ENCODE measurements around the gene ZNF467. TPM values are rescaled to one million over a fixed set of nuclear protein-coding genes. Genes with fewer than 3 reads are reported as not detected.

Gene ZNF467
- total RNA-seq, 3 donors from 2014 or later, result 2.4 to 19.5 (median 5.1) TPM

DNA sequence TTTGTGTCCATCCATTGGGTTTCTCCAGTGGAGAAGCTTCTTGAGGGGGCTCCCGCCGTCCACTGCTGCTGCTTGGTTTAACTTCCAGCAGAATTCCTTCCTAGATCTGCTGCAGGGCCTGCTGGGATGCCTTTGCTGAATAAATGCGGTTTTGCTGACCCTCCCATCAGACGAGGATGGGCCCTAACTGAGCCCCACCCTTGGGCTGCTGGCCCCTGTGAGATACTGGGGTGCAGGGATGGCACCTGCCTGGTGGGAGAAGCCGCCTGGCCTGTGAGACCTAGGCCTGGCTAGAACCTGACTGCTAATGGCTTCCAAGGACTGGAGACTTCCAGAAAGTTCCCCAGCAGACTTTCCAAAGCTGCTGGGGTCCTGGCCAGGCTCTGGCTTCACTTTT is 43.8 kb downstream of the ZNF467 start:
- intact Hi-C loops (cut with DNase I, micrococcal nuclease), result no loop called here

DNA sequence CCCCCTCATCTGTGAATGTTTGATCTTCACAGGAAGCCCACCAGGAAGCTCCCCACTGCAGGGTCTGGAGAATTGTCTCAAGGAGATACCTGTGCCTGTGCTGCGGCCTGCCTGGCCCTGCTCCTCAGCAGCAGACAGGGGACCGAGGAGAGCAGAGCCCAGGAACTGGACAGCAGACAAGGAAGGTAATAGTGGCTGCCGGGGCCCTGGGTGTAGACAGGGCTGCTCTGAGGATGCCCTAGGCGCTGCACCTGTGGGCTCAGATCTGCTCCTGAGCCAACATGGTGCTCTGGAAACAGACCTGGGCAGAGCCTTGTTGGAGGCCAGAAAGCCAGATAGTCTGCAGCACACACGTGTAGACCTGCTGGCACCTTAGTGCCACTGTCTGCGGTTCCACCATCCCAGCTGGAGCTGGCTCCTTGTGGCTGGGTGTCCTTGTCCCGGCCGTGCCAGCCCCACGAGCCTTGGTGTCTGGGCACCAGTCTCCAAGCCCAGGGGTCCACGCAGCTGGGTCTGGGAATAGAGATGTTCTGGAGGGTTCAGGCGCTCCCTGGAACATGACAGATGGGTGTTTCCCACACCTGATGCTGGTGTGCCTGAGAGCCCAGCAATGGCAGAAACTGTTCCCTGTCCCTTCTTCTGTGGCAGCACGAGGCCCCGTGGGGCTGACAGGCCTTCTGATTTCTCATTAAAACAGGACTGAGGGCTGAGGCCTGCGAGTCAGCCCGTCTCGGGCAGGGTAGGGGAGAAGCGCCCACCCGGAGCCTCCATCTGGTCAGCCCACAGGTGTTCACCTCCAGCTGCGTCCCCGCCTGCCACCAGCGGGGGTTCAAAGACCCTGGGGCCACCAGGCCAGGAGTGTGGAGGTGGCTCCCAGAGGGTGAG is 44.7 kb downstream of the ZNF467 start:
- no peaks in the 10 kb centered on the region for H3K36me3 ChIP-seq (ENCODE audit: low read depth)
- intact Hi-C loops (cut with DNase I, micrococcal nuclease), result no loop called here
- H3K9me3 ChIP-seq, result no peaks in the 10 kb centered on the region
- DNase-seq (no peak), ATAC-seq (no peak)
- TF ChIP-seq CTCF (IDR thresholded peaks at IDR 0.05), result no peak
- no peak overlapping the region for H3K4me3 ChIP-seq
- H3K4me1 ChIP-seq (ENCODE audit: low read depth), result no peaks in the 10 kb centered on the region

More for the DNA sequence above, 43.8 kb downstream of the ZNF467 start:
- no peak overlapping the region for H3K4me3 ChIP-seq
- ATAC-seq (no peak), DNase-seq (no peak)
- H3K9me3 ChIP-seq, result no peaks in the 10 kb centered on the region
- no peaks in the 10 kb centered on the region for H3K4me1 ChIP-seq (ENCODE audit: low read depth)
- no peaks in the 10 kb centered on the region for H3K36me3 ChIP-seq (ENCODE audit: low read depth)
- TF ChIP-seq CTCF (IDR thresholded peaks at IDR 0.05), result no peak

DNA sequence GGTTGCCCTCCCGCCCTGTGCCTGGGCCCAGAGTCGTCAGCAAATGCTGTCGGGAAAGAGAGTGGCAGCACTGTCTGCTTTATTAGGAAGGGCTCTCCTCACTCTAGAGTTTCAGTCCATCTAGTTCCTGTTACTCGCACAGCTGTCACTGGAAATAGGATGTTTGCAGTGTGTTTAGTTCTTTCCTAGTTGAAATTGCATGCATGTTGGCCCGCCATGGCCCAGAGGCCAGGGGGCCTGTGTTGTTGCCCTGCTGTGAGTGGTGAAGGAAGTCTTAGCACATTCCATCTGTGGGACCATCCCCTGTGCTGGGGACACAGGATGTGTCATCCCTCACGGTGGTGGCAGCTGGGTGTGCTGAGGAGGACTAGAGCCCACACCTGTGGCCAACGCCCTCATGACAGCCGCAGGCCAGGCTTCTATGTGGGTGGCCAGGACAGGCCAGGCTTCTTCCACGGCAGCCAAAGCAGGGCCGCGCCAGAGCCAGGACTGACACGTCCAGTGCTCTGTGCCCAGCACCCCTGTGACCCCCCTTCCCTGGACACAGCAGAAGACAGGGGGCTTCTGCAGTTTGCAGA is 45.4 kb downstream of the ZNF467 start:
- no peak for TF ChIP-seq CTCF (IDR thresholded peaks at IDR 0.05)
- DNase-seq, result no peak
- Histone ChIP-seq H3K36me3 (ENCODE audit: low read depth) (no peaks in the 10 kb centered on the region), H3K4me1 (ENCODE audit: low read depth) (no peaks in the 10 kb centered on the region), H3K9me3 (no peaks in the 10 kb centered on the region), H3K4me3 (no peak overlapping the region)
- ATAC-seq, result no peak
- intact Hi-C loops (cut with DNase I, micrococcal nuclease), result no loop called here

- Histone ChIP-seq H3K36me3 (ENCODE audit: low read depth) (no peaks in the 10 kb centered on the region), H3K9me3 (no peaks in the 10 kb centered on the region), H3K4me1 (ENCODE audit: low read depth) (no peaks in the 10 kb centered on the region), H3K4me3 (no peak overlapping the region)
- DNase-seq (no peak), ATAC-seq (no peak)
- no peak for TF ChIP-seq CTCF (IDR thresholded peaks at IDR 0.05)
- intact Hi-C loops (cut with DNase I, micrococcal nuclease), result no loop called here
Observed at GRCh38 chr7:149727053-149727898, 46.1 kb downstream of the ZNF467 start.

DNA sequence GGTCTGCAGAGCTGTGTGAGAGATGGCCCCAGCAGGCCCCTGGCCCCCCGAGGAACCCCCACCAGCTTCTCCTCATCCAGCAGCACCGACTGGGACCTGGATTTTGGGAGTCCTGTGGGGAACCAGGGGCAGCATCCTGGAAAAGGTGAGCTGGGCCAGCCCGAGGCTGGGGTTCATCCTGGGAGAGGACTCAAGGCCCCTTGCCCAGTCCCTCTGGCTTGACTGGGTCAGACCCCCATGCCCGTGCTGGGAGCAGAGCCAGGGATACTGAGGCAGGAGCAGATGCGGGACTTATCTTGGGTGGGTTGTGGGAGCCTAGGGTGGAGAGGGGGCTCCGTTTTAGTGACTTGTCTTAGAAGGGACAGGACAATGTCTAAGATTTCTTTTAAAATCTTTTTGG is 47.5 kb downstream of the ZNF467 start:
- Histone ChIP-seq H3K36me3 (ENCODE audit: low read depth) (no peaks in the 10 kb centered on the region), H3K4me3 (no peak overlapping the region), H3K9me3 (no peaks in the 10 kb centered on the region), H3K4me1 (ENCODE audit: low read depth) (no peaks in the 10 kb centered on the region)
- ATAC-seq (no peak), DNase-seq (no peak)
- intact Hi-C loops (cut with DNase I, micrococcal nuclease), result no loop called here
- no peak for TF ChIP-seq CTCF (IDR thresholded peaks at IDR 0.05)

Data from mucosa of descending colon (tissue), 3 donors.